GM20000 (cell line): ENCODE results near the gene RIPOR2.

ENCODE experiments used
- DNase-seq: peaks from one replicate; pipeline ENCODE4 v3.0.0; 2012; ENCODE audit warnings: low spot score
- TF ChIP-seq, protein P1 (sequence below): IDR thresholded peaks from 2 replicates; pipeline ENCODE4 v1.5.1; 2012; ENCODE audit warnings: mild to moderate bottlenecking, control low read depth; ENCODE audit errors: extremely low read depth, missing control alignments

The RIPOR2 gene

DNA sequence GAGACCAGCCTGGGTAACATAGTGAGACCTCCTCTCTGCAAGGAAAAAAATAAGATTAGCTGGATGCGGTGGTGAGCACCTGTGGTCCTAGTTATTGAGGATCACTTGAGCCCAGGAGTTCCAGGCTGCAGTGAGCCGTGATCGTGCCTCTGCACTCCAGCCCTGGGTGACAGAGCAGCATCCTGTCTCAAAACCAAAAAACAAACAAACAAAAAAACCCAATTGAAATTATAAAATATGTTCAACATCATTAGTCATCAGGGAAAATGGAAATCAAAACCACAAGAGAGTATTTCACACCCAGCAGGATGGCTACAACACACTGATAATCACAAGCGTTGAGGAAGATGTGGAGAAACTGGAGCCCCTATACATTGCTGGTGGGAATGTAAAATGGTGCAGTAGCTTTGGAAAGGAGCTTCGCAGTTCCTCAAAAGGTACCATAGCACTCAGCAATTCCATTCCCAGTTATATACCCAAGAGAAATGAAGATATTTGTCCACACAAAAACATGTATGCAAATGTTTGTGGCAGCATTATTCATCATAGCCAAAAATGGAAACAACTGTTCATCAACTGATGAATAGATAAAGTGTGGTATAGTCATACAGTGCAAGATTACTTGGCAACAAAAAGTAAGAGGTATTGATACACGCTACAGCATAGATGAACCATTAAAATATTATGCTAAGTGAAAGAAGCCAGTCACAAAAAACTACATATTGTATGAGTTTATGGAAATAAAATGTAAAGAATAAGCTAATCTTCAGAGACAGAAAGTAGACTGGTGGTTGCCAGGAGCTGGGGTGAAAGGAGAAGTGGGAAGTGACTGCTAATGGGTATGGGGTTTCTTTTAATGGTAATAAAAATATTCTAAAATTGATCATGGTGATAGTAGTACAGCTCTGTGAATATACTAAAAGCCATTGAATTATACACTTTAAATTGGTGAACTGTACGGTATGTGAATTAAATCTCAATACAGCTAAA is 38.7 kb upstream of the RIPOR2 start:
- no peak for DNase-seq
- TF ChIP-seq, protein P1, sequence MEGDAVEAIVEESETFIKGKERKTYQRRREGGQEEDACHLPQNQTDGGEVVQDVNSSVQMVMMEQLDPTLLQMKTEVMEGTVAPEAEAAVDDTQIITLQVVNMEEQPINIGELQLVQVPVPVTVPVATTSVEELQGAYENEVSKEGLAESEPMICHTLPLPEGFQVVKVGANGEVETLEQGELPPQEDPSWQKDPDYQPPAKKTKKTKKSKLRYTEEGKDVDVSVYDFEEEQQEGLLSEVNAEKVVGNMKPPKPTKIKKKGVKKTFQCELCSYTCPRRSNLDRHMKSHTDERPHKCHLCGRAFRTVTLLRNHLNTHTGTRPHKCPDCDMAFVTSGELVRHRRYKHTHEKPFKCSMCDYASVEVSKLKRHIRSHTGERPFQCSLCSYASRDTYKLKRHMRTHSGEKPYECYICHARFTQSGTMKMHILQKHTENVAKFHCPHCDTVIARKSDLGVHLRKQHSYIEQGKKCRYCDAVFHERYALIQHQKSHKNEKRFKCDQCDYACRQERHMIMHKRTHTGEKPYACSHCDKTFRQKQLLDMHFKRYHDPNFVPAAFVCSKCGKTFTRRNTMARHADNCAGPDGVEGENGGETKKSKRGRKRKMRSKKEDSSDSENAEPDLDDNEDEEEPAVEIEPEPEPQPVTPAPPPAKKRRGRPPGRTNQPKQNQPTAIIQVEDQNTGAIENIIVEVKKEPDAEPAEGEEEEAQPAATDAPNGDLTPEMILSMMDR = no peak

DNA sequence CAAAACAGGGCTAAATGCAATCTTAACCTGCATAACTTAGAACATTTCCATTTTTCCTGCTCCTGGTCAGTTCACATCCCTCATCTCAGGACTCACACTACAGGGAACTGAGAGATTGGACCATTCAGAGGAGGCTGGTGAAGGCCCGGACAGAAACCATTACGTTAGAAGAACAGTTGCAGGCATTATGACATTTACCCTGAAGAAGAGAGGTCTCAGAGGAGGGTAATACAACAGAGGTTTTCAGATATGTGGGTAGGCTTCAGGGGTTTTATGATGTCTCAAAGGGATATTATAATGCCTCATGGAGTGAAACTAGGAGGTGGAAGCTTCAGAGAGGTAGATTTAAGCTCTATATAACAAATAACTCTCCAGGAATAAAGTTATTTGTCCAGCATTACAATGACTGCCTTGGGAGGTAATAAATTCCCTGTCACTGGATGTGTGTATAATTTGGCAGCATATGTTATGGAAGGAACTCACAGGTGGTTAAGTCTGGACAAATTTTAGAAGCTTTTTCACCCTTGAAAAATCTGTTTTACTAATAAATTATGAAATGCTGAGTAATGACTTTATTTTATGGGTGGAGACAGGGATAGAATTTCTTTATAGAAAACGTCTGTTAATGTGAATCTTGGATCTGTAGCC is 36.7 kb upstream of the RIPOR2 start:
- DNase-seq = no peak
- TF ChIP-seq, protein P1 = no peak

DNA sequence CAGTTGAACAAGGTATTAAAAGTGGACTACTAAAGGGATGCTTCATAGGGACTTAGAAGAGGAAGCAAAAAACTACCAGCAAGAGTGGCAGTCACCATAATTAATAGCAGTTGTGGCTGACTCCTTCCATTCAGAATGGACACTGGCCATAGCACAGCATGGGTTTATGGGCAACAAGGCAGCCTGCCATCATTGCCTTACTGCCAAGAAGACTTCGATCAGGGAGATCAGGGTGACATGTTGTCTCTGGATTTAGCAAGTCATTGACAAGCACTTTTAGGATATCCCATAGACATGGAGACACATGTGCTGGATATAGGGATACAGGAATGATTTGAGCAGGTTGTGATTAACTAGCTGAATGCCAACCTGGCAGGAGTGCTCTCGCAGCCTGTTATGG is 35.3 kb upstream of the RIPOR2 start:
- TF ChIP-seq, protein P1 = no peak

DNA sequence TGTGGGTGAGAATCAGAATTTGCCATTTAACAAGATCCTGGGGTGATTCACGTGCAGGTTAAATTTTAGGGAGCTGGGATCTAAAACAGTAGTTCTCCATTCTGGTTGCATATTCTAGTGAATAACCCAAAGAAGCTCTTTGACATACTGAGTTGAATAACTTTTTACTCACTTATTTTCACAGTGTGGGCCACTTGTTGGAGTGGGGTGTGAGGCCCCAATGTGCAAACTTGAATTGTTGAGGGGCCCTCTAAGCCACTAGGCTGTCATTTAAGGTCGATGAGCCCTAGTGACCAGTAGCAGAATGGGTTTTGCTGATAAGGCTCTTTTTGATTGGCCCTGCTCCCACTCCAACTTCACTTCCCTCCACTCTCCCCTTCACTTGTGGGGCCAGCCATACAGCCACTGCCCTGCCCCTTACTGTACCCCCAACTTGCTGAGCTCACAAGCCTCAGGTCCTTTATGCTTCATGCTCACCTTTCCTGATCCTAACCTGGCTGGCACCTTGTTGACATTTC is 33.6 kb upstream of the RIPOR2 start:
- TF ChIP-seq, protein P1 = no peak
- no peak for DNase-seq

More for the DNA sequence above, 35.3 kb upstream of the RIPOR2 start:
- DNase-seq = no peak

DNA sequence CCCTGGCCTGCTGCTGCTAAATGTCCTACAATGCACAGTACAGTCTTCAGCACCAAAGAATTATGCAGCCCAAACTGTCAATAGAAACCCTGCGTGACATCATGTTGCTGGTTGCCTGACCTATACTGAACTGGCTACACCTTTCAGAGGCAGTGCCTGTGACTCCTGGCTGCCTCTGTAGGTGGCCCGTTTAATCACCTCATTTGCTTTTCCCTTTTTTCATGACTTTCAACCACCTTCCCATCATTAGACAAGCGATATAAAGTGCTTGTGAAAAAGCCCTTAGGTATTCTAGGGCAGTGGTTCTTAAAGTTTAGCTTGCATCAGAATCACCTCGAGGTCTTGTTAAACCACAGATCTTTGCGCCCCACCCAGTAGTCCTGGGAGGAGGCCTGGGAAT is 33.0 kb upstream of the RIPOR2 start:
- no peak for DNase-seq
- TF ChIP-seq, protein P1 = no peak

DNA sequence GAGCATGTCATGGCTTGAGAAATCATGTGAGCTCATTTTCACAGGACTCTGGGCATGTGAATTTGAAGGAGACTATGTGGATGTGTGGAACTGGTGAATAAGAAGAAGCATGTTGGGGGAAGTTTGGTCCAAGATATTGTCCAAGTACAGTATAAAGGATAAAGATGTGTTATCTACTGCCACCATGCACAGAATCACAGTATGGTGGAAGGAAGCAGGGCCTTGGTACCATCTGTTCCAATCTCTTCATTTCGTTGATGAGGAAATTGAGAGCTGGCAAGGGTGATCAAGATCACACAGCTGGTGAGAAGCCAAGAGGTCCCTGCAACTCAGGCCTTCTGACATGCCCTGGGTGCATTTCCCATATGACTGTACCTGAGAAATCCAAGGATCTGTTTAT is 31.5 kb upstream of the RIPOR2 start:
- no peak for DNase-seq

More for the DNA sequence above, 31.5 kb upstream of the RIPOR2 start:
- TF ChIP-seq, protein P1 = no peak
